ENCODE measurements around the gene LYRM9.
"Not testable (repeated sequence)": the region's sequence is repeated elsewhere in the genome, so short reads cannot be mapped to it uniquely, and the experiment has no call there.

LYRM9 gene

DNA sequence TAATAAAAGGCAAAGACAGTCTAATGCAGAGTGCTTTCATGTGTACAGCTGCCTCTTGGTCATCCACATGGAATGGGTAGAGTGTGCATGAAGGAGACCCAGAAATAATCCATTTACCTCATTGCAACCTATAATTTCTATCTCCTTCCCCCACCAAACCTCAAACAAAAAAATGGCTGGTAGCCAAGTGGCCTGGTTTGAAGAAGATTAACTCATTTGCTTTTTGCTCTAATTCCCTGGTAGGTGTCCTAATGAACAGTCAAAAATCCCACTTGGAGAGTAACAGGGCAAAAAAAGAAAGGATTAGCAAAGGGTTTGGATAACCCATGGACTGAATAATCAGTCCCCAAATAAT, 13.0 kb upstream of the LYRM9 start:
- no peak for DNase-seq (ENCODE audit: low read depth)

DNA sequence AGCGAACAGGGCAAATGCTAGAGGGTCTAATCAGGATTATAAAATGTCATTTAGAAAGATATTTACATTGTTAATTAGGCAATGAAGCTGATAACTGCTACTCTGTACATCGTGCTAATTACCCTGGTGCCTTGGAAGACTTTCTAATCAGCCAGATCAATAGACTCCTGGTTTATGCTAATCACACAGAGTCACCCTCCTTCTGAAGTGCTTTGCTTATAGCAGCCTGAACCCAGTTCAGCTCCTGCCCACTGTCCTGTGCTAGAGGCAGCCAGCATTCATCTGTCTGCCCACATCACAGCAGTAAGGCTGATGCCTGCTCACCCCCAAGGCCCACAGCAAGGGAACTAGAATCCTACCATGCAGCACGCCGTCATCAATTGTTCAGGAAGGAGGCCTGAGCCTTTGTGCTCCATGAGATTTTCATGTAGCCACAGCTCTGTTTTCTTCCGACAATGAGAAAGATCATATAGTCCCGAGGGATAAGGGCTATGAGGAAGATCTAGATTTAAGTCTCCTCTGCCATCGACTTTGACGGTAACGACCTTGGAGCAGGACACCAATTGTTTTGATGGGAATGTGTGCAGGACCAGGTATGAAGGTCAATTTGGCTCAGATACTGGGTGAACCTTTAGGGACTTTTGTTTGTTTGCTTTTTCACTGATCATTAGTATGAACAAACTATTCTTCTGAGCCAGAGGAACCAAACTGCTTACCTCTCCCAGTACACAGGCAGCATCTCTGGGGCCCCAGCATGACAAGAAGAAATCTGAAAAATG, 12.5 kb upstream of the LYRM9 start:
- DNase-seq (ENCODE audit: low read depth): no peak

DNA sequence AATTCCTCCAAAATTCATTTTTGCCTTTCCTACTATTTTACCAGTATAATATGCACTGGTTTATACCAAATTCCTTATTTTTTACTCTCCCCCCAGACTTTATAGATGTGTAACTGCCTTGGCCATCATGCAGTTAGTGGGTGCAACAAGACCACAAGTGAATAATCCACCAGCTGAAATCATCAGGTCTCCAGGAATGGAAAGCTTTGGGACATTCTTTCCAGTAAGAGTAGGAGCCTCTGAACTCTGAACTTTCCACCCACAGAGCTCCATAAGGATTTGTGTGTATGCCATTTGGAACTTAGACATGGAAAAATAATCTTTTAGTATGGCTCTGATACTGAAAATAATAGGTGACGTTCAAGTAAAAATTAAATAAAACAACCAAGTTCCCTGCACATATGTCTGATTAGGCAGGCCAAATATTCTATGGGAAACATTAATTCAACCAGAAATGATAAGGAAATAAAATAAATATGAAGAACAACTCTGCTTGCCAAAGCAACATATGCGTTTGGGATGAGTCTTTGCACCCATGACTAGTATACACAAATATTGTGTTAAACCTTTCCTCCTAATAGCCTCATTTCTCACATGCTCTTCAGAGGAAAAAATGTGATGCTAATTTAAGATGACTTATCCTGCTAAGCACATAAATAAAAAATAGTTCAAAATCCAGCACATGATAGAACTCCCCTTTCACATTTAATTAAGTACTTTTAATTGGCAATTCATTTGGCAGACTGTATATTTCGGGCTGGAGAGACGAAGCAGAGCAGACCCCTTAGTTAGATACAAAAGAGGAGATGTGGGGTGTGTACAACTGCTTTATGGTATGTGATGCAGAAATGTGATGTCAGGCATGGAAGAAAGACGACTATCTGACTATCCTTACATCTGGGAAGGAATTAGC, 11.6 kb upstream of the LYRM9 start:
- no peak for DNase-seq (ENCODE audit: low read depth)

DNA sequence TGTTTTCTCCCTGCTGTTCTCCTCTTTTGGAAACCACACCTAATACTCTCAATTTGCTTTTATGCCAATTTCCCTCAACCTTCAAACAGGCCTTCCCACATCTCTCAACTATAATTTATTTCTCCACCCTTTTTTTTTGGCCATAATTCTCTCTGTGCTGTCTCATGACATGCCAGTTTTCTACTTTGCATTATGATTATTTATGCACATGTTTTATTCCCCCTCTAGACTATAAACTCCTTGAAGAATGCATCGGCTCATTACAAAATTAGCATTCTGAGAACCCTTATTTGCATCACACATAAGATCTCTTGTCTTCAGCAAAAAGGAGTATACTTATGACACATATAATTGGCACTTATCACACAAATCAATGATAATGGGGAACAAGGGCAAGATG, 10.9 kb upstream of the LYRM9 start:
- no peak for DNase-seq (ENCODE audit: low read depth)

DNA sequence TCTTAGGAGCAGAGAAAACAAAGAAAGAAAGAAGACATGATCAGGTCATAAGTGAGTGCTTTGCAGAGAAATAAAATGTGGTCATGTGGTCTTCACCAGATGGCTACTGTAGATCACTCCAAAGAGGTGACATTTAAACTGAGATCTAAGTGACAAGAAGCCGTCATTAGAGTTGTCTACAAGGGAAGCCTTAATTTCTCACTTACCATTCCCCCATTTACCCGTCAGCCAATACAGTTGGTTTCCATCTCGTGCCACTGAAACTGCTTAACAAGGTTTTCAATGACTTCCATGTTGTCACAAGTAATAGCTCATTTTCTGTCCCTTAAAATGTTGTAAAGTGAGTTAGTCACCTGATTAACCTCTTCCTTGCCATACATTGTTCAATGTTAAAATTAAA, 6.4 kb upstream of the LYRM9 start:
- no peak for DNase-seq (ENCODE audit: low read depth)

DNA sequence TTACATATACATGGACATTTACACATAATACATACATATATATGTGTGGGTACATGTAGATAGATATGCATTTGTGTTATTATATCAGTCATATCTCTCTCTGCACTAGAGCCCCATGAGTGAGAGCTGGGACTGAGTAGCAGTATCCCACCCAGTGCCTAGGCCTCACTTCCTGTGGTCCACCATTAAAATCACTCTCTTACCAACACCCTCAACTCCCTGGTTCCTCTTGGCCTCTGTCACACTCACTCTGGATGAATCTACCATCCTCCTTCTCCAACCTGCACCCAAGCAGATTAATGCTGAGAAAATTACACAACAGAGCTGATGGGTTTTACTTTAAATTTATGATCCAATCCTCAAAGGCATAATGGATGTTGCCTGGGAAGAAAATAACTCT, 4.9 kb upstream of the LYRM9 start:
- no peak for DNase-seq (ENCODE audit: low read depth)

DNA sequence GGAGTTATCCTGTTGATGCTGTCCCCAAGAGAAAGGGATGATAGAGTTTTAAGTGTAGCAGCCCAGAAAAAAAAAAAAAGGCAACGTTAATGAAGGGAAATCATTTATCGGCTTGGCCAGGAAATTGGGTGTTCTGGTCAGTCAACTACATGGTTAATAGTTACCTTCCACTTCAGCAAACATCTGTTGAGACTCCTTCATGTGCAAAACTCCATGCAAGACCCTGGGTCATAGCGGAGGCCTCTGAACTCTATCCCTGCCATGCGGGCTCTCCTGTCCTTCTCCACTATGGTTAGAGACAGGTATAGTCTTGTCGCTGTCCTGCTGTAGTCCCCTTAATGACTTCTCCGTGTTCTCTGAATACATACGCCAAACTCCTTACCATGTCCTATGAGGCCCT, 3.5 kb upstream of the LYRM9 start:
- no peak for DNase-seq (ENCODE audit: low read depth)

DNA sequence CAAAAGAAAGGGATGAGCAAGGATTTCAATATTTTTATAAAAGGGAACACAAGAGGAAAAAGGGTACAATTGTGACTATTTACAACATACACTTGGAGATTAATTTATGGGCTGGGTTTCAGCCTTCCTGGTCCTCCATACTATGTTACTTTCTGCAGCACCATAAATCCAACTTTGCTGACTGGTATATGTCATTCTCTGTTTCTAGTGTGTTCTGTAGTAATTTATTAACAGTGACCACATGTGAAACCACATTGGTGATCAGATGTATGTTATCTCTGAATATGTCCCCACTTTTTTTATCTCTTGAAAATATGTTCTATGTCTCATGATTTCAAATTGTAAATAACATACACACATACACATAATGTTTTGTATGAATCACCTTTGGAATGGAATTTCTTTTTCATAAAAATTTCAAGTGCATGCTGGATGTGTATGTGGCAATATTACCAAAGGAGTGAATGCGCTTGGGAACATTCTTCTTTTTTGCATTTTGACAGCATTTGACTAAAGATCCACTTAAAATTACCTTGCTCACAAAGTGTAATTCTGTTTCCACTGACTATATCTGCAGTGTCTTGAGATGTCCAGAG, 2.9 kb upstream of the LYRM9 start:
- DNase-seq (ENCODE audit: low read depth): no peak

DNA sequence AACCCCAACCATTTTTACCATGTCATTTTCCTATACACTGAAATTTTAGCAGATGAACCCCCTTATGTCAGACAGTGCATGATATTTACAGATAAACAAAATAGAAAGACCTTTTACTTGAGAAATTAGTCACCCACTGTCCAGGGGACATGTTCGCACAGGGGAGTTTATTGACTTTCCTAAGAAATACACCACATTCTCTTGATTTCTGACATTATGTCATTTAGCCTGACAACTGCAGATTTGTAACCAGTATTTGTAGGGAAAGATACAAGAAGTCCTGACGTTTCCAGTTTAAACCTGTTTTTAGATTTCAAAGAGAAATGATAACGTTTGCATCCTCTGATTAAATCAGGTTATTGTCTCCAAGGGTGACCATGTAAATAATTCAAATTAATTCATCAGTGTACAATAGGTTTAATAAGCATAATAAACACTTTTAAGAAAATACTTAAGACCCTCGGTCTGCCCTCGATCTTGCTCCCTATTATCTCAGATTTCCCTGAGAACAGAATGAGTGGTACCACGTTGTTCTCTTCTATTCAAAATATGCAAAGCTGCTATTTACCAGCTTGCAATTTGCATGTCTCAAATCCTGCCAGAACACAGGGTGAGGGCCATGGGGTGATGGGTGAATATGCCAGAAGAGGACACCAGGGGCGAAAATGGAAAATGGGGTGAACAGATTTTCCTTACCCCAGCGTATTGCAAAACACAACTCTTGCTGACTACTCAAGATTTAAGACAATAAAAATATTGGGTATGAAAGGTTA, 2.1 kb upstream of the LYRM9 start:
- no peak for DNase-seq (ENCODE audit: low read depth)

DNA sequence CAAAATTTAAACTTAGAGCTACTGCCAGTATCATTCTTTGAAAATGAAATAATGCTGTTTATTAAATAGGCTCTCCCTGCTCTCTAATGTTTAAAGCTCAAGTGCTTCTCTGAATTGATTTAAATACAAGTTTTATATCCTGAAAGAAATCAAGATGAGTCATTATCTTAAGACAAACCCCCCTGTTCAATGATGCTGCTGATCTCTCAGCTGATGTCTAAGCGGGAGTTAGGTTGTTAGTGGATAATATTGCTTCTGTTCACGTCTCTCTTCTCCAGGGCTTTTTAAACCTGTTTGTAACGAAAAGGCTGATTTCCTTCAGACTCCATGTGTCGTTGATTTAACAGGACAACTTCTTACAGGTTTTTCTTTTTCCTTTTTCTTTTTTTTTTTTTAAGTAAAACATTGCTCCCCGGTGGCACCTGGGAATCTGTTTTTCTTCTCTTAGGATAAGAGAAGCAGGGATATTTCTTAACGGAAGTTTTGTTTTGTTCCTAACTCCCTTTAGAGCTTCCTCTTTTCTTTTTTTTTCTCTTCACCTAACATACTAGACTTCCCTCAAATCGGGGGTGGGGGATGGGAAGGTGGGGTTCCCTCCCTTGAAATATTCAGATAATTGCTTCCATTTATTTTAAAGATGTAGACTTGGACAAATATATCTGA, 807 bp upstream of the LYRM9 start:
- DNase-seq (ENCODE audit: low read depth): no peak

DNA sequence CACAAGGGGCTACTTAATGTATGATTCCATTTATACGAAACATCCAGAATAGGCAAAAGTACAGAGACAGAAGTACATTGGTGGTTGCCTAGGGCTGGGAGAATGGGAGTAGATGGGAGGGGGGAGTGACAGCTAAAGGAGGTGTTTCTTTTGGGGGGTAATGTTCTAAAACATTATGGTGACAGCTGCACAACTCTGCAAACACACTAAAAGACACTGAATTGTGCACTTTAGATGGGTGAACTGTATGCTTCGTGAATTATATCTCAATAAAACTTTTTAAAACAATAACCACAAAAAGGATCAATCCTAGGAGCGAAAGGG, 661 bp downstream of the LYRM9 start:
- no peak for DNase-seq (ENCODE audit: low read depth)

DNA sequence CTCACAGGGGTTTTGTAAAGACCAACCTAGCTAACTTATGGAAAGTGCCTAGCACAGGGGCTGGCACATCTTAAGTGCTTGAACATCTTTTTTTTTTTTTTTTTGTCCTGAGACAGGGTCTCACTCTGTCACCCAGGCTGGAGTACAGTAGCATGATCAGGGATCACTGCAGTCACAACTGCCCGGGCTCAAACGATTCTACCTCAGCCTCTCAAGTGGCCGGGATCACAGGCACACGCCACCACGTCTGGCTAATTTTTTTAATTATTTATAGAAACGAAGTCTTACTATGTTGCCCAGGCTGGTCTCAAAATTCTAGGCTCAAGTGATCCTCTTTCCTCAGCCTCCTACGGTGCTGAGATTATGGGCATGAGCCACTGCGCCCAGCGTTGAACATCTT, 1.3 kb downstream of the LYRM9 start:
- DNase-seq (ENCODE audit: low read depth): no peak

DNA sequence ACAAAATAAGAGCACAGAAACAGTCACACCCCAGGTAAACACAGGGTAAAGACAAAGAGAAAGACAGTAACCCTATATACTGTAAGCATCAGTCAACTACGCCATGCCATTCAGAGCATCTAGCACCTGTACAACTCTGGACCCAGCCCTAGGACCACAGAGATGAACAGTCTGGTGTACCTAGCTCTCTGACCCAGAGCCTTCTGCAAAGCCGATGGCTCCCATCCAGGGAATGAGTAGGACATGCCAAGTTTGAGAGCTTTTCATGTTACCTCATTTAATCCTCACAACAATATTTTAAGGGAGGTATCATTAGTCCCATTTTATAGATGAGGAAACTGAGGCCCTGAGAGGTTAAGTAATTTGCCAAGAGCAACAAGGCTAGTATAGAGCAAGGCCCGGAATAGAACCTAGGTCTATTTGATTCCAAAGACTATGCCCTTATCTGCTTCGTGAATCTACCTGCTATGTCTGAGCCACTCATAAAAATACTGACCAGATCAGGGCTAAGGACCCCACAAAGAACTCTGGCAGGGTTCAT, 3.4 kb downstream of the LYRM9 start:
- no peak for DNase-seq (ENCODE audit: low read depth)

DNA sequence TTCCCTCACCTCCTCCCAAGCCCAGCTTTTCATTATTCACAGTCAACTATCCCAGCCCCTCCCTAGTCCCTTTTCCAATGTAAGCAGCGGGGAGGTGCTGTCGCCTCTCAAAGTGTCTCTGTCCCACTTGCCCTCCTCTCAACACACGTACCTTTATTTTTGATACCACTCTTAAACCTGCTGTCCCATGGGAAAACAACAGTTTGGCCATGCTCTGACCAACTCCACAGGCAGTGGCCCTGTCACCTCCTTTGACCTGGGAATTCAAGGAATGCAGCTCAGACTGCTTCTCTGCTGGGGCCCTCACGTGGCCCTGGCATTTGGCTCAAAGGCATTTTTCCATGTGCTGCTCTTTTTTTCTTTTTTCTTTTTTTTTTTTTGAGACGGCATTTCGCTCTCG, 4.2 kb downstream of the LYRM9 start:
- DNase-seq (ENCODE audit: low read depth): no peak

DNA sequence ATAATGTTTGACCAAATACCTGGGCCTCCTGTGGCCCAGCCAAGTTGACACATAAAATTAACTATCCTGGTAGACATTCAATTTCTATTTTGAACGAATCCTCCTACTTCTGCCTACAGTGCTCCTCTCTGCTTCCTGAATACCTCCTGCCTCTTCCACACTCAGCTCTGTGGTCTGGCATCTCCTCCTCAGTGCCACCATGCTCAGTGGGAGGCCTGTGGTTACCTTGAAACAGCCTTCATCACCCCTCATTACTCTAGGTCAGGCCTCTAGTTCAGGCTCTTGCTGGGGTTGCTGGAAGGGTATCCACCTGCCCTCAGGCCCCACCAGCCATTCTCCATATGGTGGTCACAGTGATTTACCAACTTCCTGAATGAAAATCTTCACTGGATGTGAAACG, 5.1 kb downstream of the LYRM9 start:
- no peak for DNase-seq (ENCODE audit: low read depth)

DNA sequence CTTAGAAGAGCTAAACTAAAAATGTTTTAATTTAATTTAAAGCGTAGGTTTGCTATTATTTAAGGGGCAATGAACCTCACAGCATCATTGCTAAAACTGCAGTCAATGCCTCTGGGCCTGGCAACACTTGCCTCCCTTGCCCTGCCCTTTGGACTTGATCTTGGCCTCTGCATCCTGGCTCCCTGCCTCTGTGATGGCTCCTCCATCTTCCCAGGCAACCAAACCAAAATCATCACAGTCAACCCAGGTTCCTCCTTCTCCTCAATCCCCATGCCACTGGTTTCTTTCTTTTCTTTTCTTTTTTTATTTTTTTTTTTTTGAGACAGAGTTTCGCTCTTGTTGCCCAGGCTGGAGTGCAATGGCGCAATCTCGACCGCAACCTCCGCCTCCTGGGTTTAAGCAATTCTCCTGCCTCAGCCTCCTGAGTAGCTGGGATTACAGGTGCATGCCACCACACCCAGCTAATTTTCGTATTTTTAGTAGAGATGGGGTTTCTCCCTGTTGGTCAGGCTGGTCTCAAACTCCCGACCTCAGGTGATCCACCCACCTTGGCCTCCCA, 6.7 kb downstream of the LYRM9 start:
- not testable (repeated sequence) for DNase-seq (ENCODE audit: low read depth)

DNA sequence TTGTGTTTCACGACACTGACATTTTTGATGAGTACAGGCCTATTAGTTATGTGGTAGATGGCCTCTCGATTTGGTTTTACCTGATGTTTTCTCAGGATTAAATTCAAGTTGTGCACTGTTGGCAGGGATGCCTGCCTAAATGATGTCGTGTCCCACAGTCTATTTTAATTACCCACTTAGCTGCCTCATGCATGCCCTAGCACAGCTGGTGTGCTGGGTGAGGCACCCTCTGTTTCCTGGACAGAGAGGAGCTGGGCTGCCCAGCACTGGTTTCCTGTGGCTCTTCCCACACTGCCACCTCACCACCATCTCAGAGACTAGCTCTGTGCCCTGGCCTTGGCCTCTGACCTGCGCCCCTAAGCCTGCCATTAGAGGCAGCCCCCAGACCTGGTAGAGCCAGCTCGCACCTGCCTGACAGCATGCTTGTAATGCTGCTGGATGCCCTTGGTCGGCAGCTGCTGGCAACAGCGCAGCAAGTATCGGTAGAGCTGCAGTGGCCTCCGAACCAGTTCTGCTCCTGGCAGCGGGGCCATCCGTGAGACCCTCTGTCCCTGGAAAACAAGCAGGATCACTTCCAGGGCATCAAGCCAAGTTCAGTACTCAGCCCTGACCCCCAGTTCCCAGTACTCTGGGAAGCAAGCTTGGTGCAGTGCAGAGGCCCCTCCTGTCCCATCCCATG, 10.9 kb downstream of the LYRM9 start:
- DNase-seq (ENCODE audit: low read depth): no peak

DNA sequence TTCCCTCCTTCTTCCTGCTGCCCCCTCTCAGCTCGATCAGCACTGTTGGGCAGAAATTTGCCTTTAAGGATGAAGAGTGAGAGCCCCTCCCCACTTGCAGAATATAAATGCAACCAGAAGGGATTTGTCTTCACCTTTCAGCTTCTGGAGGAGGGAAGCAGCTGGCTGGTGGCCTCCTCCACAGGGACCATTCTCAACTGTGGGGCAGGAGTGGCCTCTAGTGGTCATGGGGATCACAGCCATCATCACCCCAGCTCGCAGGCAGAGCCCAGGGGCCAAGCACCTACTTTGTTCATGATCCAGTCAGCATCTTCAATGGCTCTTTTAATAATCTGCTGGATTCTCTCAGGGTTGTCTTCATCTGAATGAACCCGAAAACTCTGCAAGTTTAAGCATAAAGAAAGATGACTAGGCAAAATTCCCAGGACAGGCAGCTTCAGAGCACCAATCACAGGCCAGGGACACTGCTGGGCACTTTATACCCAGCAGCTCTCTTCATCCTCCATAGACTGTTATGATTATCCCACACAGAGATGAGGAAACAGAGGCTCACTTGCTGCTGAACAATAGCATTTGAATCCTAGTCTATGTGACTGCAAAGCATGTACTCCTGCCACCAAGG, 13.1 kb downstream of the LYRM9 start:
- peak; percentile 42 for DNase-seq (ENCODE audit: low read depth)

DNA sequence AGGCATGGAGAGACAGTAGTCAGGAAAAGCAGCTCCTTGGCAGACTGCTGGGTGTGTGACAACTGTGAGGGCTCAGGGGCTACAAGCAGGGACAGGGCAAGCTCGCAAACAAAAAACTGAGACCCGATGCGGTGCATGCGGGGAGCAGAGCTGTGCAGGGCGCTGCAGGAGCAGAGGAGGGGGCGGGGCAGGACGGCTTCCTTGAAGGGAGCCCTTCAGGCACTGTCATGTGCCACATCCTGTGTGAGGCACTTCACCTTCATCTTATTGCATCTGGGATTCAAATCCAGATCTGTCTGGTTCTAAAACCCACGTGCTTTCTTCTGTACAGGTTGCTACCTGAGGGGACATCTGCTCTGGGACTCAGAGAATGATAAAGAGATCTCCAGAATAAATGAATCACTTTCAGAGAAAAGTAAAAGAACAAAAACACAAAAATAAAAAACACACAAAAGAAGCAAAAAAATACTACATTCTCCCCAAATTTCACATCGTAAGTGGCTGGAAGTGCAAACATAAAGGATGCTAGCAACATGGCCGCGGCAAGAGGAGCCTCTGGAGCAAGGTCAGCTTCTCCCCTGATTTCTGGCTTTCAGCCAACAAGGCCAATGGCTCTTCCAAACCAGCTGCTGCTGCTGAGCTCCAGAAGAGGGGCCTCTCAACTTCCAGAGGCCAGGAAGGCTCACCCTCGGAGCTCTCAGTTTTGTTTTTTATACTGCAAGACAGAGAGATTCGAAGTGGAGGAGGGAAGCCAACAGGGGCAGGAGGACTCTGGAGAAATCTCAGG, 14.2 kb downstream of the LYRM9 start:
- peak; percentile 30 for DNase-seq (ENCODE audit: low read depth)

All from activated T-cell treated with anti-CD3 and anti-CD28 coated beads for 1 hour (primary cell).